Skin of body (tissue), 2 donors: ENCODE results near the gene HNRNPA0. TPM values are rescaled to one million over a fixed set of nuclear protein-coding genes. Genes with fewer than 3 reads are reported as not detected.

Experiments
- DNase-seq: peaks from one replicate; lab custom pipeline; 2025; lab: John Stamatoyannopoulos, UW
- total RNA-seq: library from RNA; depleted of rRNA; stranded (reverse); fragments of >200 nt; gene quantifications from one replicate; pipeline ENCODE4 v1.2.3, GENCODE V29; 2014

HNRNPA0 gene
- total RNA-seq, 1 donor from 2014 or later = 17.8 TPM

DNA sequence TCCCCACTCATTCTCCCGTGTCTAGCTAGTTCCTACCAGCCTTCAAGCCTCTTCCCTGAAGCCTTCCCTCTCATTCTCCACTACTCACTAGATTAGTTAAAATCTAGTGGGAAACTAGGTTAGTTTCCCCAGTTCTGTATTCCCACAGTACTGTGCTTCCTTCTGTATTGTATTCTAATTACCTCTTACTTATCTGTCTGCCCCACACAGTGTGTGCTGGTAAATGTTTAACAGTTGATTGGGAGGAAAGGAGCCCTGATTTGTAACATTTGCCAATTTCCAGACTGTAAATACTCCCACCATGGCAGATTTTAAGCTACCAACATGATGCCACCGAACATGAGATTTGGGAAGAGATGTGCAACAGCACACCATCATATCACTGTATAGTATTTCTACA is 26.5 kb downstream of the HNRNPA0 start:
- DNase-seq = no peak

DNA sequence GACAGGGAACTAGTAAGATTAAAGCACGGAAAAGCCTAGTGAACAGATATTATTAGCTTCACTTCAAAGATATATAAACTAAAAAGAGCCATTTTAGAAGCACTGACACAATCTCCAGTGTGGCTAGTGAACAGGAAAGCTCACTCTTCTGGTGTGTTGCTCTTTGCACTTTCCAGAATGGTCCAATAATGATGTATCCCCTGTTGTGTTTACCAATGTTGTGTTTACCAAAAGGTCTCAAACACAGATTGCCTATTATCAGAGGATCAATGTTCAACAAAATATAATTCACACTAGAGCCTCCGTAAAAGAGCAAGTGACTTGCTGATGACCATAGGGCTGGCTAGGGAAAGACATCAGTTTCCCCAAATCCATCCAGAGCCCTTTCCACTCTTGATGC is 29.9 kb downstream of the HNRNPA0 start:
- no peak for DNase-seq

DNA sequence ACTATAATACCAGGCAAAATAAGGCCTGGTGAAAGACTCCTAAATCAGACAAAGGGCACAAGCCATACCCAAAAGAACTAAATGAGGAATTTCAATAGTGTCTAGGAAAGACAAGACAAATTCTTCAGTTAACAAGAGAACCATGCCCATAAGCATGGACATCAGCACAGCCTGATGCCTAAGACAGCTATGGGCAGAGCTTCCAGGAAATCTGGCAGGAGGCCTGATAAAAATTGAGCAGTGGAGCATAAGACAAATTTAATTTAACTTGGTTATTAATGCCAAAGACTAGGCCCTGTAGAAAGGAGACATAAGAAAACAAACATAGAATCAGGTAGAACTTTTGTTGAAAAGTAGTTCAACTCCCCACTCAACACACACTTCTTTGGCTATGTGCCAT is 35.6 kb downstream of the HNRNPA0 start:
- DNase-seq = no peak

DNA sequence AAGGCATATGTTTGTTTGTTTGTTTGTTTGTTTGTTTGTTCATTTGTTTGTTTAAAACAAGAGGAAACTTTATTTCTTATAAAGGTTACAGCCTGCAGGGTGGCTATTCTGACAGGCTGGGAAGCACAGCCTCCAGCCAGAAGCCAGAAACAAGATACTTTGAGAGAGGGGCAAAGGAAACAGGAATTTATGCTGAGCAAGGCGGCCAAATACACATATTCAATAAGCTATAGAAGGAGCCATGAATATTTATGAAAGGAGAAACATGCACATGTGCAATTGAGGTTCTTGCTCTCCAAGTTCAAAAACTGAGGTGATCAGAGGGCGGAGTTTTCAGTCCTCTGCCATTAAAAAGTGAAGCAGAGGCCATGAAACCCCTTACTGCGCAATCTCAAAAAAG is 37.8 kb downstream of the HNRNPA0 start:
- DNase-seq = no peak

DNA sequence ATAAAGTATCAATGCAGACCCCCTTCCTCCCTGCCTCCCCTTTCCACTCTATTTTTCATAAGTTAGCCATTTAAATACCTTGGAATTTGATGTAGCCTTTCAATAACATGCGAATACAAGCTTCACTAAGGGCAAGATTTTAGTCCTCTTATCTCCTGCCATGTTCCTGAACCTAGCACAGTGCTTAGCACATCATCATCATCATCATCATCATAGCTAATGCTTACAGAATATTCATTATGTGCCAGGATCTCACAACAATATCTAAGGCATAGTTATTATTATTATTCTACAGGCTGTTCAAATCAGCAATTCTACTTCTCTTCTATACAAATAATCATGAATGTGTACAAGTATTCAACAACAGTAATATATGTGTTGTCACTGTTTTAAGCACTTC is 38.7 kb downstream of the HNRNPA0 start:
- no peak for DNase-seq

DNA sequence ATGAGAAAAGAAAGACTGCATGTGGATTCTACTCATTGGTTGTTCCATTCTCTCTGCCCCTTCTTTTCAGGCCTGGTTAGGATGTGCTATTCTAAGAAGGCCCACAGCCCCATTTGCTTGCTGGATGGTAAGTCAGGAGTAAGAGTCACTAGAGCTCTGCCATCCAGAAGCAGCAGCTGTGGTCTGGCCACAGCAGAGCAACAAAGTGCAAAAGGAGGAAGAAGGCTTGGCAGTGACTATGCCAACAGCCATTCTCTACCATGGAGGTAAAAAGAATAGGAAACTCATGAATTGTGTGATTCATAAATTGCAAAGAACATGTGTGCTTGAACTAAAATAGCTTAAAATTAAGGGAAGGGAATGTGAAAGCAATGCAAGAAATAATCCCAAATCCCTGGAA is 39.2 kb downstream of the HNRNPA0 start:
- no peak for DNase-seq

DNA sequence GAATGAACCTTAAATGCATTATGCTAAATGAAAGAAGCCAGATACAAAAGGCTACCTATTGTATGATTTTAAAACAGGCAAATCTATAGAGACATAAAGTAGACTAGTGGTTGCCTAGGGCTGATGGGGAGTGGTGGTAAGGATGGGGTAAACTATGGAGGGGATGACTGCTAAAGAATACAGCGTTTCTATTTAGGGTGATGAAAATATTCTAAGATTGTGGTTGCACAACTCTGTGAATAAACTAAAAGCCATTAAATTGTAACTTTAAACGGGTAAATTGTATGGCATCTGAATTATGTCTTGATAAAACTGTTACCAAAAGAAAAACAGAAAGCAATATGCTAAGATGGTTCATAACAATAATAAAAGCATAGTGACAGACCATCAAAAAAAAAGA is 39.7 kb downstream of the HNRNPA0 start:
- DNase-seq = no peak

DNA sequence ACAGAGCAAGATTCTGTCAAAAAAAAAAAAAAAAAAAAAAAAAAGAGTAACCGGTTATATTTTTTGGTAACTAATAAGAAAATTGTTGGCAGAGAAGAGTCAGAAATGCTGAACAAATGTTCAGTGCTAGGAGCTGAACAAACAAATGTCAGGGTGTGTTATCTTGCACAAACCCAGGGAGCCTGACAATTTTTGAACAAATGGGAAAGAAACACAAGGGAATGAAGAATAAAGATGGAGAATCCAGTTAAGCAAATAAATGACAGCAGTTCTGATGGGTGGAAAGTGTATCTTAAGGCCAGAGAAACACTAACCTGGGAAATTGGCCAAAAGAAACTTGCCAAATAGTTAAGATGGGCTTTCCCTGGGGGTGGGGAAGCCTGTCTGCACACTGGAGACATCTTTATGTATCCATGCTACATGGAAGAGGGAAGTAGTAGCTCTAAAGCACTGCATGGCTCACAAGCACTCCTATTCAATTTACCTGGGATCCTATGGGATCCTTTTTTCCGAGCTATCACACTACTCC is 42.0 kb downstream of the HNRNPA0 start:
- DNase-seq = no peak

DNA sequence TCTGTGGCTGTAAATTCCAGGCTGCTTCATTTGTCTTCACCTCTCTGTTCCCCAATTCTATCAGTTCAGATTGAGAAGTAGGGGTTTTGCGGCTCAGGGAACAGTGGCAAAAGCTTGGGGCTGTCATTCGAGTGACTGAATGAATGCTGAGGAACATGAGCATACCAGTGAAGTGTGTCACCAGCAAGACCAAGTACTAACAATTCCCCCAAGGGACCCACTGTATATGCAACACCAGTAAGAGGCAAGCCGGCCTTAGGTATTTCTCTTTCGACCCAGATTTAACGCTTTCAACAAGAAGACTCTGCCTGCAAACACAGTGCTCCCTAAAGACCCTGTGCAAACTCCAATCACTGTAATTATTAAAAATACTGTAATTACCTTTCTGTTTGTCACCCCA is 44.1 kb downstream of the HNRNPA0 start:
- no peak for DNase-seq

DNA sequence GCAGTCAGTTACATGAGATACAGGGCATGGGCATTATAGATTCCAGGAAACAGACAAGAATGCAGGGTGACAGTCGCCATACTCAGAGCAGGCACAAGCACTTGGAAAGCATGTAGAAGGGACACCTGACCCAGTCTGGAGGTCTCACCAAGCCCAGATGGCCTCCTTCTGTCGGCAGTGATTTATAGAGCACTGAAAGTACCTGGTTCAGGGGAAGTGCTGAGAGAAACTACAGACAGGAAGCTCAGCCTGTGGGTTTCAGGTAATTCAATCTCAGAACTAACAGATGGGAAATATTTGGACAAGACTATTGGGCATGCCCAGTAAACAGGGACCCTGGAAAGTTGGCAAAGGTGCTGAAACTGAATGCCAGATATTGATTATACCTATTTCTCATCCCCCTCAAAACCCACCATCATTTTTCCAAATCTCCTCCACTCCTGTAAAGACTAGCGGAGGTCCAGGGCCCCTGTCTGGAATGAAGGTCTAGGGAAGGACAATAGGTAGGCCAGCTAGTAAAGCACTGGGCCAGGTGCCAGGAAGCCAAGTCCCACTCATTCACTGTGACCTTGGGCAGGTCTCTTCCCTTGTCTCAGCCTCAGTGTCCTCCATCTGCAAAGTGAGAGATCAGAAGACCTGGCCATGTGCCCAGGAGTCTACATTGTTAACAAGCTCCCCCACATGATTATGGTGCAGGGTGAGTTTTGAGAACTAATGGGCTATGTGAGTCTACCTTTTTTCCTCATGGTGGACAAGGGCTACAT is 45.2 kb downstream of the HNRNPA0 start:
- no peak for DNase-seq

DNA sequence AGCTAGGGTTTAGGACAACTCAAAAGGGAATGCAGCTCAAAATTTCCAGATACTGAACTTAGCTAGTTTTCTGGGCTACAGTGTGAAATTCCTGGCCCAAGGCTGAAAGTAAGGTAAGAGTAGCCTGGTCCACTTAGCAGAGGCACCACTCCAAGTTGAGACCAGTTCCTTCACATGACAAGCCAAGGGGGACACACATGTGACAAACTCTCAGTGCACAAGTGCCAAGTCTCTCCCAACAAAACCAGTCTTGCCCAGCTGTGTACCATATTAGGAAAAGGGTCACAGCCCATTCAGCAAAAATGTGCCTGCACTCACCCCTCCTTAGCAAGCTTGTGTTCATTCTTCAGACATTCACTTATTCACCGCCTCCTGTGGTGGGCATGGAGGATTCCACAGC is 46.1 kb downstream of the HNRNPA0 start:
- DNase-seq = no peak

DNA sequence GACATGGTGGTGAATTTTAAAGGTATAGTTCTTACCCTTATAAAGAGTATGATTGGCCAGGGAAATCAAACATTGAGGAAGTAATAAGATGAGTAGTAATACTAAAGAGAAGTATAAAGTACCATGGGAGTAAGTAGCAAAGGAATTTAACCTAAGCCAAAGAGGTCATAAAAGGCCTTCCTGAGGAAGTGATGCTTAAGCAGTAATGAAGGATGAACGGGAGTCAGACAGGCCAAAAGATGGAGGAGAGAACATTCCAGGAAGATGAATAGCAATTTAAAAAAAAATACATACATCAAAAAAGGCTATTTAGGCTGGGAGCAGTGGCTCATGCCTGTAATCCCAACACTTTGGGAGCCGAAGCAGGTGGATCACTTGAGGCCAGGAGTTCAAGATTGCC is 47.3 kb downstream of the HNRNPA0 start:
- no peak for DNase-seq

DNA sequence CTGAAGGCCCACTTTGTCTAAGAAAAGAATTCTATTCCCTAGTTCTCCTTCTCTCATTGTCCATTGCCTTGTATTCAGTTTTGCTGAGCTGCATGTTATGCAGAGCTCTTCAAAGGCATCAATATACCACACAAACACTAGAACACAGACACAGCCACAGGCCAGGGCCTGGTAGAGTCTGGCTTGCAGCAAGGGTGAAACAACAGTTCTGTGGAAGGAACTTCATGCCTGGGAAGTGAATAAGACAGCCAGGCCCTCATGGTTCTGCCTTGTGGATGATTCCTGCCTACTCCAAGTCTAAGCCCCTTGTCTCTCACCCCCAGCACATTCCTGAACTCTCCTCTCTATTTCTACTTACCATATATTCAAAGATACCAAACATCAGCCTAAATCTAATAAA is 49.1 kb downstream of the HNRNPA0 start:
- no peak for DNase-seq

DNA sequence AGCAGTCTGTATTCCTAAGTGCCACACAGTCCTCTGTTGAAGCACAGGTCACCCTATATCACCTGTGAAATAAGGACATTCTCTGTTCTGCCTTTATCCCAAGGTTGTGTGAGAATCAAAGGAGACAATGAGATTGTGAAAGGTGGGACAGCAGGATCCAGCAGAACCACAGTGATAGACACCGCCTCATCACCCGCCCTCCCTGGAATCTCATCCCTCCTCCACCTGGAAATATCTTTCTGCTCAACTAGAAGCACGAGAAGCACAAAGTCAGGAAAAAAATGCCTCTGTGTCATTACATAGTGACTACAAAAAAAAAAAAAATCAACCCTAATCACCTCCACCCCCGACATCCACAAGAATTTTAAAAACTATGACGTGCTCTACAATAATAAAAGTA is 50.6 kb downstream of the HNRNPA0 start:
- no peak for DNase-seq

DNA sequence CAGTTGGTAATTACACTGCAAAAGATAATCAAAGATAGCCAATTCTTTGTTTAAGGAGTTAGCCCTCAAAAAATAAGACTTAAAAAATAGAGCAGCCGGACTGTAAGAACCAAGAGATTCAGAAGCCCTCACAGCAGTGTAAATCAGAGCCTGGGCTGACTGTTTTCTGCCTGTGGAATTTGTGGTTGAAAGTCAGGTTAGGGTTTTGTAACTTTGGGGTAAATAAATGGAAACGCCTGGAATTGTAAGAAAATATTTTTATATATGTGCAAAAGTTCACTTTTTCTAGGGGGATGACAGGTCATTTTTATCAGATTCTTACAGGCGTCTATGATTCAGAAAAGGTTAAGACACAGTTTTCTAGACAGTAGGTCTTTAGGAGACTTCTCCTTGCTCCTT is 53.9 kb downstream of the HNRNPA0 start:
- DNase-seq = no peak

DNA sequence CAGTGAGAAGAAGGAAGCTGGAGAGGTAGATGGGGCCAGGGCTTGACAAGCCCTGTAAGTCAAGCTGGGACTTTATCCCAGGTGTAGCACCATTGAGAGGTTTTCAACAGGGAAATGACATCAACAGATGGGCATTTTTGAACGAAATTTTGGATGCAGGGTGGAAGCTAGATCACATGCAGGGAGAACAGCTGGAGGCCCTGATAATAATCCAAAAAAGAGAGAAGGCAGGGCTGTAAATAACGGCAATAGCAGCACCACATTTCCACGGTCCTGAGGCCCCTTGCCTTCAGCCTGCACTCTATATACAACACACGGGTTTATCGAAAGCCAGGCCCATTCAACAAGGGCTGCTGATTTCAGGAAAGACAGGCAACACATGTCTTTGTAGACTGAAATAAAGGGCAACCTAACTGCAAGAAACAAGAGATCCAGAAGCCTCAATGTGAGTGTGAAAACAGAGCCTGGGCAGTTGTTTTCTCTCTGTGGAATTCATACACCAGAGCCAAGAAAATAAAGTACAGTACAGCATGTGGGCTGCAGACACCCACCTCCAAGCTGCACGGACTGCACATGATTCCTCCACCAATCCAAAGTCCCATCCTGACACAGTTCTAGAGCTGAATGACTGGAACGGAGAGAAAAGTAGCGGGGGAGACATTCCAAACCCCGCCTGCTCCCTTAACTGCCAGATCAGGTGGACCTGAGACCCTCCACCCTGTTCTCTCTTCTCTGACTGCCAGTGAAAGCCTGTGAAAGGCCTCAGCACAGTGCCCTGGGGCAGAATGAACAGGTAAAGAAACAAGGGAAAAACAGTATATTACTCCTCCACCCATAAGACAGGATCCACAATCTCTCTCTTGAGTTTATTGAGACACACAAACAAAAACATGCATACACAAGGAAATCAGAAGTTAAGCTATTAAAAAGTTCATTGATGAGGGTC is 54.6 kb downstream of the HNRNPA0 start:
- peak; percentile 32 for DNase-seq

DNA sequence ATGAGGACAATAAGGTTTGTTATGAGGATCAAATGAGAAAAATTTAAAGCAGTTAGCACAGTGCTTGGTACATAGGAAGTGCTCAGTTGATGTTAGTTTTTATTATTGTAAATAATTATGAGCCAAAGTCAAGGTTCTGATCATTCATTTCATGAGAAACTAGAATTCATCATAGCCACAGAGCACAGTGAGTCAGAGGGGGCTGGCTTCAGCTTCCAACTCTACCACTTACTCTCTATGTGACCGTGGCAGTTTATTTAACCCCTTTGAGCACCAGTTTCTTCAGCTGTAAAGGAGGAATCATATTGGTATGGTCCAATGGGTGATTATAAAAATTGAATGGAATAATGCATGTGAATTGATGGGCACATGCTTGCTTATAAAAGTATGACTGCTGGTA is 57.7 kb downstream of the HNRNPA0 start:
- no peak for DNase-seq

DNA sequence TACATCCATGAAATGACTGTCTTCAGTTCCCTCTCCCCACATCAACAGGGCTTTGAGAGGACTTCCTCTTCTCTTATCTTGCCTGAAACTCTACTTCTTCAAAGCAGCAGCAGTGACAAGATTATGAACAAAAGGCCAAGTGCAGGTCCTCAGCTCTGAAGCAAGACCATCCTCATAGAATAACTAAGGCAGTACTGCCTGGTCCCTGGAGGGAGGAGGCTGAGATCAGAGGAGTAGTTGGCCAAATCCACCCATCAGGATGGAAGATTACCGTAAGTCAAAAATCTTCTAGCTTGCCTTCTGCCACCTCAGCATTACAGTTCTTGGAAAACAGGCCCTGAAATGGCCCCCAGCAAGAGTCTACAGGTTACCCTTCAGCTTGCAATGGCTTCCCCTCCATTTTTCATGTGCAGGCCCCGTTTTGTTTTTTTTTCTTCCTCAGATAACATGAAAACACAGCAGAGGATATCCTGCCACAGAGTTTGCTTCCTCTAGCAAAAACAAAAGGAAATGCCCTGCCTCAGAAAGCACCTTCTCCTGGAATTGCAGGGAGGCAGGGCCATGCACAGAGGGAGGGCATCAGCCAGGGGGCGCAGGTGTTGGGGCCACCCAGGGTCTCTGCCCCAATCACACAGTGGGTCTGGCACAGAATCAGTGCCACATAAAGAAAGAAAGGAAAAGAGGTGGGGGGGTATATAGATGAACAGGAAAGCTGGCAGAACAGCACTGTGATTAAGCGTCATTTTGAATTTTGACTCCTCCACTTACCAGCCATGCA is 58.3 kb downstream of the HNRNPA0 start:
- DNase-seq = no peak
